Erythroblast (primary cell): ENCODE results near the gene NHLRC3.

Experiments used
- GATA1 ChIP-seq: IDR thresholded peaks from 2 replicates; pipeline ENCODE4 v1.6.1; 2011; ENCODE audit warnings: low read depth, mild to moderate bottlenecking, control low read depth, low read length, moderate library complexity
- POLR2A ChIP-seq: IDR thresholded peaks from 2 replicates; pipeline ENCODE4 v1.6.1; 2011; ENCODE audit warnings: mild to moderate bottlenecking, low read length

DNA sequence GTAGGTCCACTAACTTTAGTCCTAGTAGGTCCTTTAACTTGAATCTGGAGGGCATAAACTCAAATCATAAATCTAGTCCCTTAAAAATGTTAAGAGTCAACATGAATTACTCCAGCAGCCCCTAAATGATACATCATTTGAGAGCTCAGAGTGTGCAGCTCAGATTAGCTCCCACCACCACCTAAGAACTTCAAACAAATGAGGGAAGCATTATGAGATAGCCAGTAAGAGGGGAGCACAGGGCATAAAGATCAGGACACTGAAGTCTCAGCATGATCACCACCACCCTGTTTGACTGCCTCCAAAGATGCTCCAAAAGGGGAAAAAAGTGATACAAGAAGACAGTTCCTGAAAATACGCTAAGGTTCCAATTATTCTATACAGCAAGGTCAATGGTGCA is 6.1 kb upstream of the NHLRC3 start:
- TF ChIP-seq GATA1 = no peak
- no peak for TF ChIP-seq POLR2A
